OCI-LY3 (cell line): ENCODE results near the gene HADH.

Experiments used
- EZH2phosphoT487 ChIP-seq: fragments of 200-600 bp; shearing (Covaris generic); IDR thresholded peaks from 2 replicates; pipeline ENCODE4 v1.6.1; 2018; ENCODE audit warnings: antibody characterized with exemption, mixed run types, low read depth
- TF ChIP-seq, protein P1 (sequence below): fragments of 200-600, 300-600 bp; sonication (generic); IDR thresholded peaks from 2 replicates; pipeline ENCODE4 v1.5.1; 2014; ENCODE audit warnings: antibody characterized with exemption, low read length, low read depth

- TF ChIP-seq, protein P1, sequence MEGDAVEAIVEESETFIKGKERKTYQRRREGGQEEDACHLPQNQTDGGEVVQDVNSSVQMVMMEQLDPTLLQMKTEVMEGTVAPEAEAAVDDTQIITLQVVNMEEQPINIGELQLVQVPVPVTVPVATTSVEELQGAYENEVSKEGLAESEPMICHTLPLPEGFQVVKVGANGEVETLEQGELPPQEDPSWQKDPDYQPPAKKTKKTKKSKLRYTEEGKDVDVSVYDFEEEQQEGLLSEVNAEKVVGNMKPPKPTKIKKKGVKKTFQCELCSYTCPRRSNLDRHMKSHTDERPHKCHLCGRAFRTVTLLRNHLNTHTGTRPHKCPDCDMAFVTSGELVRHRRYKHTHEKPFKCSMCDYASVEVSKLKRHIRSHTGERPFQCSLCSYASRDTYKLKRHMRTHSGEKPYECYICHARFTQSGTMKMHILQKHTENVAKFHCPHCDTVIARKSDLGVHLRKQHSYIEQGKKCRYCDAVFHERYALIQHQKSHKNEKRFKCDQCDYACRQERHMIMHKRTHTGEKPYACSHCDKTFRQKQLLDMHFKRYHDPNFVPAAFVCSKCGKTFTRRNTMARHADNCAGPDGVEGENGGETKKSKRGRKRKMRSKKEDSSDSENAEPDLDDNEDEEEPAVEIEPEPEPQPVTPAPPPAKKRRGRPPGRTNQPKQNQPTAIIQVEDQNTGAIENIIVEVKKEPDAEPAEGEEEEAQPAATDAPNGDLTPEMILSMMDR = no peak
- TF ChIP-seq EZH2phosphoT487 = no peak
Measured at GRCh38 chr4:108033348-108033747, 43.7 kb downstream of the HADH start.
